NCI-H1092 treated with DMSO at 0.1 percent for 48 hours (cell line): ENCODE data around the gene MAN2B1.
A peak's percentile ranks its signal among the peaks of the same experiment; 100 is the strongest.
"Not testable (repeated sequence)": the region's sequence is repeated elsewhere in the genome, so short reads cannot be mapped to it uniquely, and the experiment has no call there.

ENCODE experiments used
- DNase-seq: peaks from one replicate; lab custom pipeline; 2025; lab: John Stamatoyannopoulos, UW

Gene MAN2B1

GRCh38 chr19:12666265-12667048 lies at the start of gene MAN2B1, which contains the start of gene WDR83:
Gene MAN2B1 (minus strand): TSS chr19:12666742. CDS start chr19:12666701, 41 bp downstream.
Gene WDR83 (plus strand): TSS chr19:12666807. CDS start chr19:12669791, 2,984 bp downstream.
- peak; percentile 75 for DNase-seq

DNA sequence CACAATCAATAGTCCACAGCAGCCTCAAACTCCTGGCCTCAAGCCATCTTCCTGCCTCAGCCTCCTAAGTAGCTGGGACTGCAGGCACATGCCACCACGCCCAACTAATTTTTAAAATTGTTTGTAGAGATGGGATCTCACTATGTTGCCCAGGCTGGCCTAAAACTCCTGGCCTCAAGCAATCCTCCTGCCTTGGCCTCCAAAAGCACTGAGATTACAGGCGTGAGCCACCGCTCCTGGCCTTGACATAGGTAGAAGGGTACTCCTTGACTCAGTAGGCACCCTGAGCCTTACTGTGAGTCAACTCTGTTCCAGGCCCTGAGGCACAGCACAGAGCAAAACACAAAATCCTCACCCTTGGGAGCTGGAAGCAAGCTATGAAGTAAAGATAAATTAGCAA lies 49.4 kb upstream of the MAN2B1 start:
- DNase-seq: no peak

DNA sequence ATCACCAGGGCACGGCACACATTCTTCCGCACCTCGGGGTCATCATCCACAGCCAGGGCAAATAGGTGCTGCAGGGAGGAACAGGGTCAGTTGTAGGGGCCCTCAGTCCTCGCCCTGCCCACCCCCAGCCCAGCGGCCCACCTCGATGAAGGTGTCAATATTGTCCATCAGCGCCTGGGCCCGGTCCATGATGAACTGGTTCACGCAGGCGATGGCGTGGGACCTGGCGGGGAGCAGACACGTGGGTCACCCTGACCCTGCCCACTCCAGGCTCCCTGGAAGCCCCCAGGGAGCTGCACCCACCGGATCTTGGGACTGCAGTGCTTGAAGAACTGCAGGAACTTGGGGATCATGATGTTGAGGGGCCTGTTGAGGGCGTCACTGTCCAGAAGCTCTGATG lies 48.6 kb upstream of the MAN2B1 start:
- no peak for DNase-seq

DNA sequence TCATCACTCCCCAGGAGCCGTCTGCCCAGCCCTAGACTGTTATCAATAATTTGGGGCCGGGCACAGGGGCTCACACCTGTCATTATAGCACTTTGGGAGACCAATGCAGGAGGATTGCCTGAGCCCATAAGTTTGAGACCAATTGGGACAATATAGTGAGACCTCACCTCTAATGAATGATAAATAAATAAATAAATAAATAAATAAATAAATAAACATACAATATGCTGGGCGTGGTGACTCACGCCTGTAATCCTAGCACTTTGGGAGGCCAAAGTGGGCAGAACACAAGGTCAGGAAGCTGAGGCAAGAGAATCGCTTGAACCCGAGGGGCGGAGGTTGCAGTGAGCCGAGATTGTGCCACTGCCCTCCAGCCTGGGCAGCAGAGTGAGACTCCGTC lies 46.8 kb upstream of the MAN2B1 start:
- not testable (repeated sequence) for DNase-seq

GRCh38 chr19:12712077-12712476 lies 45.5 kb upstream of the MAN2B1 start:
- not testable (repeated sequence) for DNase-seq

DNA sequence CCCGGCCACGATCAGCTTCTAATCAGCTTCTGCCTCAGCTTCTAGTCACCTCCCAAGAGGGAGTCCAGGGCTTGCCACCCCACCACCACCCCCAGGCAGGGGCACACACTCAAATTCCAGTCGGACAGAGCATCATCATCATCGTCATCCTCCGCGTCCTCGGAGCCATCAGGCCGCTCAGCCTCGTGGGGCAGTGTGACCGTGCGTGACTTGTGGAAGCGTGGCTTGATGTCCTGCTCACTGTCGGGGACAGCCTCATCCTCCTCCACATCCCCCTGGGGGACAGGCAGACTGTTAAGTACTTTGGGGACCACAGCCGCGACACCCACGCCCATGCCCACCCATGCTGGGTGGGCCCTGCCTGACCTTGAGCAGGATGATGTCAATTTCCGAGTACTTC lies 44.6 kb upstream of the MAN2B1 start:
- DNase-seq: no peak

DNA sequence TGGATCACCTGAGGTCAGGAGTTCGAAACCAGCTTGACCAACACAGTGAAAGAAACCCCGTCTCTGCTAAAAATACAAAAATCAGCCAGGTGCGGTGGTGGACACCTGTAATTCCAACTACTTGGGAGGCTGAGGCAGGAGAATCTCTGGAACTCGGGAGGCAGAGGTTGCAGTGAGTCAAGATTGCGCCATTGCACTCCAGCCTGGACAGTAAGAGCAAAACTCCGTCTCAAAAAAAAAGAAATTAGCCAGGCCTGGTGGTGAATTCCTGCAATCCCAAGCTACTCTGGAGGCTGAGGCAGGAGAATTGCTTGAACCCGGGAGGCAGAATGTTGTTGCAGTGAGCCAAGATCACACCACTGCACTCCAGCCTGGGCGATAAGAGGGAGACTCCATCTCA lies 42.1 kb upstream of the MAN2B1 start:
- no peak for DNase-seq

DNA sequence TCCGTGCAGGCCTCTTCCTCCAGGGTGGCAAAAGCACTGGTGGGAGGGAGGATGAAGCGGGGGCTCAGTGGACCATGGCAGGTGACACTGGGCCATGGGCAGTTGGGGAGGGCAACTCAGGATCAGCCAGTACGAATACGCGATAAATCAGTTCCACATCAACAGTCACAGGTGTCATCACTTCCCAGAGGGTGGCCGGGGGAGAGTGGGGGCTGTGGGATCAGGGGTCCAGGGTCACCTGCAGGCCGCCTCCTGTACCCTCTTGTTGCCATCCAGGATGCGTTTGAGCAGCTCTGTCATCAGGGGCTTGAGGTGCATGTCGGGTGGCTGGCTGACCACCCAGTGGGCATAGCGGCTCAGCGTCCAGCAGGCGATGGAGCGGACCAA lies 39.8 kb upstream of the MAN2B1 start:
- DNase-seq: no peak

GRCh38 chr19:12705654-12706331 lies 39.3 kb upstream of the MAN2B1 start:
- no peak for DNase-seq

GRCh38 chr19:12705169-12705568 lies 38.6 kb upstream of the MAN2B1 start:
- no peak for DNase-seq

DNA sequence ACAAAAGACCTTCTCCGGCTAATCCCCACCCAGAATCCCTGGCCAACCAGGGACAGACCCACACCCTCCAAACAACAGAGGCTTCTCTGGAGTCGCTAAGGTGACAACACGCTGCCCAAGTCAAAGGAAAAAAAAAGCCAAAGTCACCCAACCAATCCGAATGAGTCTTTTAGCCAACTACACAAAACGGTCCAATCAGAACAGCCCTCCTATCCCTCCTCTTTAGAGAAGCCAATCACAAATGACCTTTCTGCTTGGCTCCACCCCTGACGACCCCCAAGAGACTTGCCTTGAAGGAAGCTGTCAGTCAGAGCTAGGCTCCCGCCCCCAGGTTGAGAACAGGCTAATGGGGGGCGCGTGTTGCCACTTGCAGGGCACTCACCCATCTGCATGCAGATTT lies 36.5 kb upstream of the MAN2B1 start:
- no peak for DNase-seq

- no peak for DNase-seq
These were observed 35.2 kb upstream of the MAN2B1 start for GRCh38 chr19:12701596-12702282.

DNA sequence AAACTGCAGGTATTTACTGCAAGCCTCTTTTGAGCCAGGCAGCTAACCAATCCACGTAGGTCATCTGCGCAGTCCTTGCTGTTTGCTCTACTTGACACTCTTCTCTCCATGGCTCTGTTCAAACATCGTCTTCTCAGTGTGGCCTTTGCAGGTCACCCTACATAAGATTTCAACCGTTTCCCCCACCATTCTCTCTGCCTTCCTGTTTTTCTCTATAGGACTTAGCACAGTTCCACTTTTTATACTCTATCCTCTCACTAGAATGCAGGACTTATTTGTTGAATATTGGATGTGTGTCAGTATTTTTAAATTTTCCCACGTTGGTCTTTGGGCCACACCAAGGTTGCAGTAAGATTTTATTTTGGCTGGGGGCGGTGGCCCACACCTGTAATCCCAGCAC lies 31.6 kb upstream of the MAN2B1 start:
- no peak for DNase-seq

- DNase-seq: not testable (repeated sequence)
These were observed 30.9 kb upstream of the MAN2B1 start for GRCh38 chr19:12697425-12697824.

GRCh38 chr19:12696366-12697335 lies 30.1 kb upstream of the MAN2B1 start, which contains the start of gene FBXW9:
Gene FBXW9 (minus strand): TSS chr19:12696631. CDS start chr19:12696581, 50 bp downstream.
- peak; percentile 85 for DNase-seq

- no peak for DNase-seq
These were observed 29.4 kb upstream of the MAN2B1 start for GRCh38 chr19:12695997-12696365.

- DNase-seq: no peak
These were observed 29.0 kb upstream of the MAN2B1 start for GRCh38 chr19:12695514-12695913.

DNA sequence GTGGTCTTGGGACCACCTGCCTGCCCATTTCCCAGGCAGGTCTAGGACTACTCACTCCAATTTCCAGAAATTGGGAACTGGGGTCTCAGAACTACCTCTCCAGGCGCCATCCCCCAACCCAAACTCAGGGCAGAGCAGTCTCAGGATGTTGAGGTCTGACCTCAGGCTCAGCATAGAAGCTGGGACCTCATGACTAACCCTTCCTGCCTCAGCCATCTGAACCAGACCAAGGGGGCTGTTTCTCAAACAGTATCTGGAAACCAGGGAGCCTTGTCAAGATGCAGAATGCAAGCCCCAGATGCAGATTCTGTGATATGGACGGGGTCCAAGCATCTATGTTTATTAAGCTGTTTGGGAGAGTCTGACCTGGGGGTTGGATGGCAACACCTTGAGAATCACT lies 28.6 kb upstream of the MAN2B1 start:
- no peak for DNase-seq

GRCh38 chr19:12694641-12695040 lies 28.1 kb upstream of the MAN2B1 start:
- no peak for DNase-seq

- no peak for DNase-seq
These were observed 26.4 kb upstream of the MAN2B1 start for GRCh38 chr19:12692960-12693359.

DNA sequence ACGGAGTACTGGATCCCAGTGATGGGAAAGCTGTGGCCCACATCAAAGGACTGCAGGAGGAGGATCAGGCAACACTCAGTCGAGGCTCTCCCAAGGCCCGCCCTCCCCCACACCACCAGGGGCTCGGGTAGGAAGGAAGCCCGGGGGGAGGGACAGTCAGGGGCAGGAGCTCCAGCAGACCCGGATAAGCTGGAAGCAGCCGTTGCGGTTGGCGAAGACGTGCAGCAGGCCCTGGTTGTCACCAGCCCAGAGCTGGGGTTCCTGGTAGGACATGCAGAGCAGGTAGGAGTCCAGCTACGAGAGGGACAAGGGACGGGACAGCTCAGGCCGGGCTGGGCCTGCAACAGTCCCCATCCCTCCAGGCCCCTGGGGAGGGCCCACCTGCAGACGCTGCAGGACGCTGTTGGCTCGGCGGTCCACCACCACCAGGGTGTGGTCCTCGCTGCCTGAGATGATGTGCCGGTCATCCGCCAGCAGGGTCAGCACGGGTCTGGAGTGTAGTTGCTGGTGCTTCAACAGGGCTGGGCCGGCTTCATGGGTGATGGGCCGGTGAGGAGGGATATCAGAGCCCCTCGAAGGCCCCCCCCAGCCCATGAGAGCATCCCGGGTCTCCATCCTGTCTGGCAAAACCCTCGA lies 23.2 kb upstream of the MAN2B1 start:
- DNase-seq: no peak
